ENCODE data around the gene NEK10.

- TF ChIP-seq SIN3A (IDR thresholded peaks at IDR 0.05; ENCODE audit: borderline replicate concordance, insufficient read depth, low read depth, low read length) (no peak), CTCF (IDR thresholded peaks at IDR 0.05) (no peak)
Measured at GRCh38 chr3:27342267-27342666, 26.9 kb downstream of the NEK10 start.

Measured in Panc1 (cell line).